ENCODE results near the gene ARAP1. TPM values are rescaled to one million over a fixed set of nuclear protein-coding genes. Genes with fewer than 3 reads are reported as not detected.

ARAP1 gene
- total RNA-seq, 1 donor from 2014 or later = 55.1 TPM

DNA sequence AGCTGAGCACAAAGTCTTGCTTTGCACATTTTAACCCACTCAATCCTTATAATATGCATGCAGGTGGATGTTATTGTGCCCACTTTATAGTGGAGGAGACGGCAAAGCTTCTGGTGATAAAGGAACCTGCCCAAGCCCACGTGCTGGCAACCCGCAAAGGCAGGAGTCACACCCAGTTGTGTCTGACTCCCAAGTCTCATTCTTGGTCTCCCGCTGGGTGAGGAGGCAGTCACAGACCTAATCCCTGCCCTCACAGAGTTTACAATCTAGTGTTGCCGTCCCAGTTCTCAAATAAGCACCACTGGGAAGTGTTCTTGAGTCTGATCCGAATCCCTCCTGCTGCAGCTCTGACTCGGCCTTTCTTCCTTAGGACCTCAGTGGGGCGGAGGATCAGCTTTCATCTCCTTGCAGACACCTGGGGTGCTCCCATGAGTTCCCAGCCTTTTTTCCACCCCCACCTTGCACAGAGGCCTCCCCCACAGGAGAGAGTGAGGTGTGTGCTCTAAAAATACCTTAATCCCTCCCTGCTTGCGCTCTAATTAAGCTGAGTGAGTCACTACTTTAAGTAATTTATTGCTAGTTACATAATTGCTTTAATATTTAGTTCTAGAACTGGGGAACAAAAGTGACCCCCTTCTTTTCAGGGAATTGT lies 93.1 kb downstream of the ARAP1 start:
- peaks cover 6% of the 10 kb centered on the region for H3K4me1 Mint-ChIP-seq (ENCODE audit: unreplicated experiment)
- DNase-seq (ENCODE audit: low spot score) = no peak
- H3K36me3 Mint-ChIP-seq (ENCODE audit: low read depth, unreplicated experiment) = no peaks in the 10 kb centered on the region
- no peak overlapping the region for H3K4me3 Mint-ChIP-seq (ENCODE audit: unreplicated experiment)
- H3K9me3 Mint-ChIP-seq (ENCODE audit: unreplicated experiment) = no peaks in the 10 kb centered on the region
- TF ChIP-seq, protein P1, sequence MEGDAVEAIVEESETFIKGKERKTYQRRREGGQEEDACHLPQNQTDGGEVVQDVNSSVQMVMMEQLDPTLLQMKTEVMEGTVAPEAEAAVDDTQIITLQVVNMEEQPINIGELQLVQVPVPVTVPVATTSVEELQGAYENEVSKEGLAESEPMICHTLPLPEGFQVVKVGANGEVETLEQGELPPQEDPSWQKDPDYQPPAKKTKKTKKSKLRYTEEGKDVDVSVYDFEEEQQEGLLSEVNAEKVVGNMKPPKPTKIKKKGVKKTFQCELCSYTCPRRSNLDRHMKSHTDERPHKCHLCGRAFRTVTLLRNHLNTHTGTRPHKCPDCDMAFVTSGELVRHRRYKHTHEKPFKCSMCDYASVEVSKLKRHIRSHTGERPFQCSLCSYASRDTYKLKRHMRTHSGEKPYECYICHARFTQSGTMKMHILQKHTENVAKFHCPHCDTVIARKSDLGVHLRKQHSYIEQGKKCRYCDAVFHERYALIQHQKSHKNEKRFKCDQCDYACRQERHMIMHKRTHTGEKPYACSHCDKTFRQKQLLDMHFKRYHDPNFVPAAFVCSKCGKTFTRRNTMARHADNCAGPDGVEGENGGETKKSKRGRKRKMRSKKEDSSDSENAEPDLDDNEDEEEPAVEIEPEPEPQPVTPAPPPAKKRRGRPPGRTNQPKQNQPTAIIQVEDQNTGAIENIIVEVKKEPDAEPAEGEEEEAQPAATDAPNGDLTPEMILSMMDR (IDR thresholded peaks at IDR 0.05; ENCODE audit: unreplicated experiment) = no peak
- no peak overlapping the region for H3K27ac Mint-ChIP-seq (ENCODE audit: unreplicated experiment)
- H3K27me3 Mint-ChIP-seq (ENCODE audit: unreplicated experiment) = peaks cover 1% of the 10 kb centered on the region

DNA sequence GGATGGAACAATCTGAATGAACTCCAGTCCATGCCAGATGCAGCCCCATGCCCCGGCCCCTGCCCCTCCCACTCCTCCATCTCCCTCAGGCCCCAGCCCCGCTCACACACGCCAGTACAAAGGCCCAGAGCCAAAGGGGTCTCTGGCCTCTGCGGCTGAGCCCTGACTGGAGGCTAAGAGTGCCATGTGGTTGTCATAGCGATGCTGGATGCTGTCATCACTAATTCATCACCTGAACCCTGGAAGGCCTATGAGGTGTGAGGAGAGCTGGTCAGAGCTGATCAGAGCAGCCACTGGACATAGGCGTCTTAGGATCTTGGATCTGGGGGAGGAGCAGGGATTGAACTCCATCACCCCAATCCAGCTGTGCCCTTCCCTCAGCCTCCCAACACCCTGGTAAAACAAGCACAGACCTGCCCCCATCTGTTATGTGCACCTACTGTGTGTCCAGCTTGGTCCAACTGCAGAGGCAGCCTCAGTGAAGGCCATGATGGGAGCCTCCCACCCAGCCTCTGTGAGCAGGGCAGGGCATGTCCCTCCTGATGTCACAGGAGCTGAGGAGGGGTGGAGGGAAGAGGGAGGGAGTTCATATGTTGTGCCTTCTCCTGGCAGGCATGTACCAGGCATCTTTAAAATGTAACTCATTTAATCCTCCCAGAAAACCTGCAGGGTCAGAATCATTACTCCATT lies 94.7 kb downstream of the ARAP1 start:
- H3K27ac Mint-ChIP-seq (ENCODE audit: unreplicated experiment) = no peak overlapping the region

DNA sequence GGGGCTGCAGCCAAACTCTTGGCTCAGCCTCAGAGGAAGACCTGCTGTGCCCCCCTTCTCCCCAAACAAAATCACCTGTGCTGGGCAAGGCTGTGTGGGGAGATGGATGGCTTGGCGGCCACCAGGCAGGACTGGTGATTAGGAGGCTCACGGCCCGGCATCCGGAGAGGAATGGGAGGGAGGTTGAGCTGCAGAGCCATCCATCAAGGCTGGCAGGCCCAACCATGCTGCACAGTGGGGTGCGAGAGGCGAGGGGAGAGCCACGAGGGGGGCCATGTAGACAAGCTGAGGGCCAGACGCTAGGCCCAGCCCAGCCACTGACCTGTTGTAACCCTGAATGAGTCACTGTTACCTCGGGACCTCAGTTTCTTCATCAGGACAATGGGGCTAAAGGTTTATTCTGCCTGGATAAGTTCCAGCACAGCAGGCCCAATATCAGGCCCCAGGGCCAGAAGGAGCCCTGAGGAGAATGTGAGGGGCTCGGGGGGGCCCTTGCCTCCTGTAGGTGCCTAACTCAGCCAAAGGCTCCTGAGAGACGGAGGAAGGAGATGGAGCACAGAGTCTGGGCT lies 96.2 kb downstream of the ARAP1 start:
- peaks cover 8% of the 10 kb centered on the region for H3K4me1 Mint-ChIP-seq (ENCODE audit: unreplicated experiment)
- H3K27me3 Mint-ChIP-seq (ENCODE audit: unreplicated experiment) = peaks cover 5% of the 10 kb centered on the region
- no peaks in the 10 kb centered on the region for H3K36me3 Mint-ChIP-seq (ENCODE audit: low read depth, unreplicated experiment)
- H3K9me3 Mint-ChIP-seq (ENCODE audit: unreplicated experiment) = no peaks in the 10 kb centered on the region
- no peak overlapping the region for H3K4me3 Mint-ChIP-seq (ENCODE audit: unreplicated experiment)
- no peak for DNase-seq (ENCODE audit: low spot score)
- TF ChIP-seq, protein P1 (IDR thresholded peaks at IDR 0.05; ENCODE audit: unreplicated experiment) = no peak
- H3K27ac Mint-ChIP-seq (ENCODE audit: unreplicated experiment) = no peak overlapping the region

More for the DNA sequence above, 94.7 kb downstream of the ARAP1 start:
- Mint-ChIP-seq H3K27me3 (ENCODE audit: unreplicated experiment) (peaks cover 6% of the 10 kb centered on the region), H3K4me1 (ENCODE audit: unreplicated experiment) (peaks cover 8% of the 10 kb centered on the region), H3K4me3 (ENCODE audit: unreplicated experiment) (no peak overlapping the region), H3K36me3 (ENCODE audit: low read depth, unreplicated experiment) (no peaks in the 10 kb centered on the region), H3K9me3 (ENCODE audit: unreplicated experiment) (no peaks in the 10 kb centered on the region)
- TF ChIP-seq, protein P1 (IDR thresholded peaks at IDR 0.05; ENCODE audit: unreplicated experiment) = no peak
- DNase-seq (ENCODE audit: low spot score) = no peak

DNA sequence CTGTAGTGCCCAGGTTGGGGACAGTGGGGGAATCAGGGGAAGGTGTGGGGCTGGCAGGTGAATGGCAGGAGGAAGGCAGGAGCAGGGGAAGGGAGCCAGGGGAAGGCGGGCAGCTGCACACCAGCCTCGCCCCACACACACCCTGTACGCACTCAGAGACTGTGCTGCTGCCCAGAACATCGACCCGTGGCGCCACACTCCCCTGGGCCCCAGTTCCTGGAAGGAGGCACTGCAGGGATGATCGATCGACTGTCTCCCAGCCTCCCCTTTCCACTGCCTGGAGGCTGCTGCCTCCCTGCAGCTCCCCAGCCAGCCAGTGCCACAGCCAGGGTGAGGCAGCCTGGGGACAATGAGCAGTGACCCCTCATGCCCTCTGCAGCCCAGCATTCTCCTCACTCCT lies 97.2 kb downstream of the ARAP1 start:
- no peaks in the 10 kb centered on the region for H3K36me3 Mint-ChIP-seq (ENCODE audit: low read depth, unreplicated experiment)
- H3K9me3 Mint-ChIP-seq (ENCODE audit: unreplicated experiment) = no peaks in the 10 kb centered on the region
- TF ChIP-seq, protein P1 (IDR thresholded peaks at IDR 0.05; ENCODE audit: unreplicated experiment) = no peak
- H3K27ac Mint-ChIP-seq (ENCODE audit: unreplicated experiment) = no peak overlapping the region
- peaks cover 8% of the 10 kb centered on the region for H3K4me1 Mint-ChIP-seq (ENCODE audit: unreplicated experiment)
- H3K4me3 Mint-ChIP-seq (ENCODE audit: unreplicated experiment) = no peak overlapping the region
- peaks cover 8% of the 10 kb centered on the region for H3K27me3 Mint-ChIP-seq (ENCODE audit: unreplicated experiment)
- no peak for DNase-seq (ENCODE audit: low spot score)

DNA sequence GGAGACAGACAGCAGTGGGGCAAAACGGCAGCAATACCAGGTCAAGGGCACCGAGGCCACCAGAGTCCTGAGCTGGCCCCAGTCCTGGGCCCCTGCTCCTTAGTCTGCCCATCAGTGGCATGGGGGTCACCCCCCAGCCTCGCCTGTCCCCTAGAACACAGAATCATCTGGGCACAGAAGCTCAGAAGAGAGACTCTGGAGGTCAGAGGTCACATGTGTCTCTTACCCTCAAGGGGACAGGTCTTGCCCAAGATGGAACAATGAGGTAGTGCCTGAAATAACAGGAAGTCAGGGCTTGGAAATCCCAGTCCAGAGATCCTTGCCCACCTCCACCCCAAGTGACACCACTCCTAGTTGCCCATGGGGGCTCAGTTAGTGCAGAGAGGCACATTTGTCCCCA lies 98.6 kb downstream of the ARAP1 start:
- no peaks in the 10 kb centered on the region for H3K9me3 Mint-ChIP-seq (ENCODE audit: unreplicated experiment)
- H3K27me3 Mint-ChIP-seq (ENCODE audit: unreplicated experiment) = peaks cover 13% of the 10 kb centered on the region
- H3K4me1 Mint-ChIP-seq (ENCODE audit: unreplicated experiment) = peaks cover 8% of the 10 kb centered on the region
- H3K4me3 Mint-ChIP-seq (ENCODE audit: unreplicated experiment) = peak overlapping the region; percentile 21
- DNase-seq (ENCODE audit: low spot score) = no peak
- no peaks in the 10 kb centered on the region for H3K36me3 Mint-ChIP-seq (ENCODE audit: low read depth, unreplicated experiment)
- H3K27ac Mint-ChIP-seq (ENCODE audit: unreplicated experiment) = peak overlapping the region; percentile 70
- TF ChIP-seq, protein P1 (IDR thresholded peaks at IDR 0.05; ENCODE audit: unreplicated experiment) = no peak
